Measurements from ENCODE around the gene TUBGCP4.

DNA sequence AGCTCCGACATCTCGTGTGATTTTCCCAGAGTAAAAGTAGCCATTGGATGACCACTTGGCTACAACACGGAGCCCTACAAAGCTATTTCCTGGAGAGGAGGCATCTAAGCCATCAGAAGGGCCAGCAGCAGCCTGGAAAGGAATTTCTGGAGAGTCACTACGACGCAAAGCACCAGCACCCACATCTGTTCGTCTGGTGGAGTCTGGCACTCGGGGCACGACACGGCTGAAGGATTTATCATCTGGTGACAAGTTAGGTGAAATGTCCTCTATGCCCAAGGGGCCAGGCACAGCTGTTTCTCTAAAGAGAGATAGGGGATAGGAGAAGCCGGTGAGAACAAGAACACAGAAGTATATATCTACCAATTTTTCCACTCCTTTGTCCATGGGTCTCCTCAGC is 49.5 kb downstream of the TUBGCP4 start:
- TF ChIP-seq, protein P1, sequence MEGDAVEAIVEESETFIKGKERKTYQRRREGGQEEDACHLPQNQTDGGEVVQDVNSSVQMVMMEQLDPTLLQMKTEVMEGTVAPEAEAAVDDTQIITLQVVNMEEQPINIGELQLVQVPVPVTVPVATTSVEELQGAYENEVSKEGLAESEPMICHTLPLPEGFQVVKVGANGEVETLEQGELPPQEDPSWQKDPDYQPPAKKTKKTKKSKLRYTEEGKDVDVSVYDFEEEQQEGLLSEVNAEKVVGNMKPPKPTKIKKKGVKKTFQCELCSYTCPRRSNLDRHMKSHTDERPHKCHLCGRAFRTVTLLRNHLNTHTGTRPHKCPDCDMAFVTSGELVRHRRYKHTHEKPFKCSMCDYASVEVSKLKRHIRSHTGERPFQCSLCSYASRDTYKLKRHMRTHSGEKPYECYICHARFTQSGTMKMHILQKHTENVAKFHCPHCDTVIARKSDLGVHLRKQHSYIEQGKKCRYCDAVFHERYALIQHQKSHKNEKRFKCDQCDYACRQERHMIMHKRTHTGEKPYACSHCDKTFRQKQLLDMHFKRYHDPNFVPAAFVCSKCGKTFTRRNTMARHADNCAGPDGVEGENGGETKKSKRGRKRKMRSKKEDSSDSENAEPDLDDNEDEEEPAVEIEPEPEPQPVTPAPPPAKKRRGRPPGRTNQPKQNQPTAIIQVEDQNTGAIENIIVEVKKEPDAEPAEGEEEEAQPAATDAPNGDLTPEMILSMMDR (conservative IDR thresholded peaks at IDR 0.05; ENCODE audit: low read depth, low read length): no peak
- TF ChIP-seq MXI1 (IDR thresholded peaks at IDR 0.05; ENCODE audit: borderline replicate concordance, low read depth, low read length): no peak
- TF ChIP-seq CEBPB (IDR thresholded peaks at IDR 0.05; ENCODE audit: low read depth, low read length): no peak
- no peak for TF ChIP-seq POLR2A (IDR thresholded peaks at IDR 0.05; ENCODE audit: low read depth, low read length)
- TF ChIP-seq, protein P2, sequence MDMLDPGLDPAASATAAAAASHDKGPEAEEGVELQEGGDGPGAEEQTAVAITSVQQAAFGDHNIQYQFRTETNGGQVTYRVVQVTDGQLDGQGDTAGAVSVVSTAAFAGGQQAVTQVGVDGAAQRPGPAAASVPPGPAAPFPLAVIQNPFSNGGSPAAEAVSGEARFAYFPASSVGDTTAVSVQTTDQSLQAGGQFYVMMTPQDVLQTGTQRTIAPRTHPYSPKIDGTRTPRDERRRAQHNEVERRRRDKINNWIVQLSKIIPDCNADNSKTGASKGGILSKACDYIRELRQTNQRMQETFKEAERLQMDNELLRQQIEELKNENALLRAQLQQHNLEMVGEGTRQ (IDR thresholded peaks at IDR 0.05; ENCODE audit: low read depth, low read length): no peak
- no peak for TF ChIP-seq RFX5 (IDR thresholded peaks at IDR 0.05; ENCODE audit: low read depth, low read length)
- TF ChIP-seq NFE2L2 (IDR thresholded peaks at IDR 0.05; ENCODE audit: low read depth, low read length): no peak
- TF ChIP-seq, protein P3, sequence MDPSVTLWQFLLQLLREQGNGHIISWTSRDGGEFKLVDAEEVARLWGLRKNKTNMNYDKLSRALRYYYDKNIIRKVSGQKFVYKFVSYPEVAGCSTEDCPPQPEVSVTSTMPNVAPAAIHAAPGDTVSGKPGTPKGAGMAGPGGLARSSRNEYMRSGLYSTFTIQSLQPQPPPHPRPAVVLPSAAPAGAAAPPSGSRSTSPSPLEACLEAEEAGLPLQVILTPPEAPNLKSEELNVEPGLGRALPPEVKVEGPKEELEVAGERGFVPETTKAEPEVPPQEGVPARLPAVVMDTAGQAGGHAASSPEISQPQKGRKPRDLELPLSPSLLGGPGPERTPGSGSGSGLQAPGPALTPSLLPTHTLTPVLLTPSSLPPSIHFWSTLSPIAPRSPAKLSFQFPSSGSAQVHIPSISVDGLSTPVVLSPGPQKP (IDR thresholded peaks at IDR 0.05; ENCODE audit: borderline replicate concordance, low read depth, low read length): no peak
- no peak for TF ChIP-seq RAD21 (IDR thresholded peaks at IDR 0.05; ENCODE audit: low read length)
- no peak for TF ChIP-seq MAZ (IDR thresholded peaks at IDR 0.05; ENCODE audit: borderline replicate concordance, low read depth, low read length)
- no peak for TF ChIP-seq RCOR1 (IDR thresholded peaks at IDR 0.05; ENCODE audit: insufficient replicate concordance, low read length)
- TF ChIP-seq MAFK (IDR thresholded peaks at IDR 0.05; ENCODE audit: low read depth, low read length): no peak
- TF ChIP-seq BHLHE40 (IDR thresholded peaks at IDR 0.05; ENCODE audit: low read depth, low read length): no peak
